Middle frontal gyrus (tissue), 1 donor: ENCODE results near the gene LDLRAD2.
"Not testable (repeated sequence)": the region's sequence is repeated elsewhere in the genome, so short reads cannot be mapped to it uniquely, and the experiment has no call there.

Experiments
- DNase-seq: peaks from one replicate; pipeline ENCODE4 v3.0.0-alpha.2; 2015; ENCODE audit warnings: low spot score; ENCODE audit errors: extremely low spot score

Gene LDLRAD2, protein sequence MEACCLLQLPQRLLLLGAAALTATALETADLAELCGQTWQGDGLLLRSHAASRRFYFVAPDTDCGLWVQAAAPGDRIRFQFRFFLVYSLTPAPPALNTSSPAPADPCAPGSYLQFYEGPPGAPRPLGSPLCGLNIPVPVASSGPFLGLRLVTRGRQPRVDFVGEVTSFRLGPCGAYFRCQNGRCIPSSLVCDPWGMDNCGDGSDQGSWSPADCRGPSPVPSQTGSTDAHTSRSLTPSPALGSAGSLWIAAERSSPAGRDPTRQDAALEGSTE

DNA sequence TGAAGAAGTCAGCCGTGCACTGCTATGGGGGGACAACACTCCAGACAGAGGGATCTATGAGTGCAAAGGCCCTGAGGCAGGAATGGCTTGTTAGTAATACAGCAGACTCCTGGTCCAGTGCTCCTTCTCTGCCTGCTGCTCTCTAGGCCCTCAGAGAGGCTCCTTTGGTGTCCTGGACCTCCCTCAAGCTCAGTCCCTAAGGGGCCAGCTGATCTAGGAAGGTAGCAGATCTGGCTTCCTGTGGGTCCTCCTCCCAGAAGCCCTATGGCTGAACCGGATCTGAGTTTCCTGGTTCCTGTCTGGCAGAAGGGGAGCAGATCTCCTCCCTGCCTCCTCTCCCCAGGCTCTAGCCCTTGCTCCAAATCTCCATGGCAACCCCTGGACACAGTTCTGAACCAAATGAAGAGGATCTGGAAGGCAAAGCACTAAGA, at the start of gene LDLRAD2:
LDLRAD2 (plus strand) TSS at position 391 of the 431 bp plus-strand sequence. CDS start 187 bp downstream, outside the sequence.
- no peak for DNase-seq

DNA sequence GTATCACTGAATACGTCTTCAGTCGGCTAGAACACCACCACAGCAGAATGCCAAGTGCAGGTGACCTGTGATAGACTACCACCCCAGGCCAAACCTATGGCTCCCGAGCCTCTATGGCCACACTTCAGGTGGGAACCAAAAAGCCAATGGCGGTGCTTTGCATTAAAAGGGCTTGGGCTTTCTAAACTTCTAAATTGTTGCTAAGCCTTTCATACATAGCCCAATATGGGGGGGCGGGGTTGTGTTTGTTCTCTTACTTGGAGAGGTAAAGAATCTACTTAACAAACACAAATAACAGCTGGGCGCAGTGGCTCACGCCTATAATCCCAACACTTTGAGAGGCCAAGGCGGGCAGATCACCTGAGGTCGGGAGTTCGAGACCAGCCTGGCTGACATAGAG, 48.8 kb upstream of the LDLRAD2 start:
- no peak for DNase-seq

DNA sequence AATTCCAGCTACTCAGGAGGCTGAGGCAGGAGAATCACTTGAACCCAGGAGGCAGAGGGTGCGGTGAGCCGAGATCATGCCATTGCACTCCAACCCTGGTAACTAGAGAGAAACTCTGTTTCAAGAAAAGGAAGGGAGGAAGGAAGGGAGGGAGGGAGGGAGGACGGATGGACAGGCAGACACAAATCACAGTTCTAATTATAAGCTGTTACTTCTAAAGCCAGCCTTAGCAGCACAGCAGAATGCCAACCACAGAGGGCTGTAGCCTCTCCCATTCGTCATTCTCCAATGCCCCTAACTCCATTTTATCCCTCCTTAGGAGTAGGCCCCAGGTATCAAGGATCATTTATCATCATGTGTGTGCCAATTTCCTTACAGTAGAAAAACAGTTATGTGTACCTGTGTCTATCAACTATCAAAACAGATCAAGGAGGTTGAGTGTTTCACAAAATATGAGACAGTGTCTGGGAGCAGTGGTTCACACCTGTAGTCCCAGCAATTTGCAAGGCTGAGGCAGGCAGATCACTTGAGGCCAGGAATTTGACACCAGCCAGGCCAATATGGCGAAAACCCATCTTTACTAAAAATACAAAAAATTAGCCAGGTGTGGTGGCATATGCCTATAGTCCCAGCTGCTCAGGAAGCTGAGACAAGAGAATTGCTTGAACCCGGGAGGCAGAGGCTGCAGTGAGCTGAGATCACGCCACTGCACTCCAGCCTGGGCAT, 48.2 kb upstream of the LDLRAD2 start:
- DNase-seq: no peak

DNA sequence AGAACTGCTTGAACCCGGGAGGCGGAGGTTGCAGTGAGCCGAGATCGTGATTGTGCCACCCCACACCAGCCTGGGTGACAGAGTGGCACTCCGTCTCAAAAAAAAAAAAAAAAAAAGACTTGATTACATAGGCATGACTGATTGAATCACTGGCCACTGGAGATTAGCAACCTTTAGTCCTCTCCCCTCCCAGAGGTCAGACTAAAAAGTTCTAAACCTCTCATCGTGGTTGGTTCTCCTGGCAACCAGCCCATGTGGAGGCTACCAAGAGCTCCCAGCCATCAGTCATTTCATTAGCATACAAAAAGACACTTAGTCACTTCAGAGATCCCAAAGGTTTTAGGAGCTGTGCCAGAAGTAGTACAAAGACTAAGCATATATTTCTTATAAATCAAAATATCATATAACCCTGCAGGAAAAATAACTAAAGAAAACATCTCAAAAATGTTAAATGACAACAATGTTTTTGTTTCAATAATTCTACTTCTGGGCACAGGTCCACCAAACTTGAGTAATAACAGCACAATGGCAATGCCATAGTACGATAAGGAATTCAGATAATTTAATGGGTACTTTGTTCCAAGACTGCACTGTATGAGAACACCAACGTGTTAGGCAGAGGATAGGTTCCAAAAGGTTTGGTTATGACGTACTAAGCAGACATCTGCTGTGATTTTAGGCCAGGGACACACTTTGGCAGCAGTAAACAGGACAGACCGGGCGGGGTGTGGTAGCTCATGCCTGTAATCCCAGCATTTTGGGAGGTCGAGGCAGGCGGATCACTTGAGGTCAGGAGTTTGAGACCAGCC, 47.2 kb upstream of the LDLRAD2 start:
- no peak for DNase-seq

DNA sequence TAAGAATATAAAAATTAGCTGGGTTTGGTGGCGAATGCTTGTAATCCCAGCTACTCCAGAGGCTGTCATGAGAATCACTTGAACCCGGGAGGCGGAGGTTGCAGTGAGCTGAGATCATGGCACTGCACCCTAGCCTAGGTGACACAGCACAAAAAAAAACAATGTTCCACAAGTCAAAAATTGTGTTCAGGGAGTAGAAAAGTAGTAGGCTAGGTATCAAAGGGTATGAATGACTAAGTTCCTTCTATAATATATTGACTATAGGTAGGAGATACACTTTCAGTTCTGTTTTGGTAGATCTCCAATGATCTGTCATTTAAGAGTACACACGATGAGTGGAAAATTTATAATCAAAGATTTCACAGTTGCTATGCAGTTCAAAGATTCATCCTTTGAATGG, 45.9 kb upstream of the LDLRAD2 start:
- no peak for DNase-seq

DNA sequence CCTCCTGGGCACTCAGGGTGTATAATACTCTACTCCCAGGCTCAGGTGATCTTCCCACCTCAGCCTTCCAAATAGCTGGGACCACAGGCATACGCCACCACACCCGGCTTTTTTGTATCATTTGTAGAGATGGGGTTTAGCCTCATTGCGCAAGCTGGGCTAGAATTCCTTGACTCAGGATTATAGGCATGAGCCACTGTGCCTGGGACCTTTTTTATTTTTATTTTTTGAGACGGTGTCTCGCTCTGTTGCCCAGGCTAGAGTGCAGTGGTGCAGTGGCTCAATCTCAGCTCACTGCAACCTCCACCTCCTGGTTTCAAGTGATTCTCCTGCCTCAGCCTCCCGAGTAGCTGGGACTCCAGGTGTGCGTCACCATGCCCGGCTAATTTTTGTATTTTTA, 45.0 kb upstream of the LDLRAD2 start:
- not testable (repeated sequence) for DNase-seq

DNA sequence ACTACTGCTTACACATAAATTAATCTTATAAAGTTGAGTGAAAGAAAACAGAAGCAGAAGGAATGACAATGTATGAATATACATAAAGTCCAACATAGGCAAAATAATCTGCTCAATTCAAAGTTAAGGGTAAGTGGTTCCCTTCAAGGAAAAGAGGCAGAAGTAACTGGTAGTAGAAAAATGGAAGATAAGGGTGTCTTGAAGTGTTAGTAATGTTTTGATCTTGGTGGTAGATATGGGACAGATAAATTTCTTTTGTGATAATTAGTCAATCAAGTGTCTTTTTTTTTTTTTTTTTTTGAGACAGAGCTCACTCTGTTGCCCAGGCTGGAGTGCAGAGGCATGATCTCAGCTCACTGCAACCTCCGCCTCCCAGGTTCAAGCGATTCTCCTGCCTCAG, 41.9 kb upstream of the LDLRAD2 start:
- DNase-seq: no peak

DNA sequence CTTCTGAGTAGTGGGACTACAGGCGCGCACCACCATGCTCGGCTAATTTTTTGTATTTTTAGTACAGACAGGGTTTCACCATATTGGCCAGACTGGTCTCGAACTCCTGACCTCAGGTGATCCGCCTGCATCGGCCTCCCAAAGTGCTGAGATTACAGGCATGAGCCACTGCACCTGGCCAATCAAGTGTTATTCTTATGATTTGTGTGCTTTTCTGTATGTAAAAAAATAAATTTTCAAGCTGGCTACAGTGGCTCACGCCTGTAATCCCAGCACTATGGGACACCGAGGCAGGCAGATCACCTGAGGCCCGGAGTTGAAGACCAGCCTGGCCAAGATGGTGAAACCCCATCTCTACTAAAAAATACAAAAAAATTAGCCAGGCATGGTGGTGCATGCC, 41.5 kb upstream of the LDLRAD2 start:
- not testable (repeated sequence) for DNase-seq

DNA sequence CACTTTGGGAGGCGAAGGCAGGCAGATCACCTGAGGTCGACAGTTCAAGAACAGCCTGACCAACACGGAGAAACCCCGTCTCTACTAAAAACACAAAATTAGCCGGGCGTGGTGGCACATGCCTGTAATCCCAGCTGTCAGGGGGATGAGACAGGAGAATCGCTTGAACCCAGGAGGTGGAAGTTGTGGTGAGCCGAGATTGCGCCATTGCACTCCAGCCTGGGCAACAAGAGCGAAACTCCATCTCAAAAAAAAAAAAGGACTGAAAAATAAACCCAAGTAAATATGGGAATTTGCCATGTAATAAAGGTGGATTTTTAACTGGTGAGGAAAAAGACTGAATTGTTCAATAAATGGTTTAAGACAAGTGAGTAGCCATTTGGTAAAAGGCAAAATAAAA, 40.4 kb upstream of the LDLRAD2 start:
- not testable (repeated sequence) for DNase-seq

DNA sequence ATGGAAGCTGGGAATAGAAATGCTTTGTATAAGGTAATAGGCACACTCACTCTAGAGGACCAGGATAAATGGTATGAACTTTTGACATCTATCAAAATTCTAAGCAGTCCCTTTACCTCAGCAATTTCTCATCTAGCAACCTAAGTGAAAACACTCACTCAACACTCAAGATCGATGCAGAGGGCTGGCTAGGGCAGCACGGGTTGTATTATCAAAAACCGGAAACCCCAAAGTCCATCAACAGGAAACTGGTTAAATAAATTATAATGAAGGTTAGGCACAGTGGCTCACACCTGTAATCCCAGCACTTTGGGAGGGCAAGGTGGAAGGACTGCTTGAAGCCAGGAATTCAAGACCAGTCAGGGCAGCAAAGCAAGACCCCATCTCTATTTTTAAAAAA, 38.5 kb upstream of the LDLRAD2 start:
- no peak for DNase-seq

DNA sequence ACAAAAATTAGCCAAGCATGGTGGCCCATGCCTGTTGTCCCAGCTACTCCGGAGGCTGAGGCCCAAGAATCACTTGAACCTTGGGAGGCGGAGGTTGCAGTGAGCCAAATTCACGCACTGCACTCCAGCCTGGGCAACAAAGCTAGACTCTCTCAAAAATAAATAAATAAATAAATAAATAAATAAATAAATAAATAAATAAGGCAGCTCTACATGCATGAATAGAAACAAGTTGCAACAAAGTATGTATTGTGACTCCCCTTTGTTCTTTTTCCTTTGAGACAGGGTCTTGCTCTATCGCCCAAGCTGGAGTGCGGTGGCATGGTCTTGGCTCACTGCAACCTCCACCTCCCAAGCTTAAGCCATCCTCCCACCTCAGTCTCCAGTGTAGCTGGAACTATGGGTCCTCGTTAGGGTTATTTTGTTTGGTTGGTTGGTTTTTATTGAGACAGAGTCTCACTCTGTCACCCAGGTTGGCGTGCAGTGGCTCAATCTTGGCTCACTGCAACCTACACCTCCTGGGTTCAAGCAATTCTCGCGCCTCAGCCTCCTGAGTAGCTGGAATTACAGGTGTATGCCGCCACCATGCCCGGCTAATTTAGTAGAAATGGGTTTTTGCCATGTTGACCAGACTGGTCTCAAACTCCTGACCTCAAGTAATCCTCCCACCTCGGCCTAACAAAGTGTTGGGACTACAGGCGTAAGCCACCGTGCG, 37.1 kb upstream of the LDLRAD2 start:
- no peak for DNase-seq

DNA sequence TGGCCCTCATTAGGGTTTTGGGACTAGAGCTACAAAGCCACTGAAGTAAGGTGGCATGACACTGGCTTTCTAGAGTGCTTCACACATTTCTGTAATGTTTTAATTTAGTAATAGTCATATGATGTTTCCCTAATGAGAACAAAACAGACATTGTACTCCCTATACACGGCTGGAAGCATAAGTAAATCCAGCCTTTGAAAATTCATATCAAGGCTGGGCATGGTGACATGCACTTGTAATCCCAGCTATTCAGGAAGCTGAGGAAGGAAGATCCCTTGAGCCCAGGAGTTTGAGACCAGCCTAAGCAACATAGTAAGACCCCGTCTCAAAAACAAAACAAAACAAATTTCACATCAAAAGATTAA, 36.5 kb upstream of the LDLRAD2 start:
- DNase-seq: no peak

DNA sequence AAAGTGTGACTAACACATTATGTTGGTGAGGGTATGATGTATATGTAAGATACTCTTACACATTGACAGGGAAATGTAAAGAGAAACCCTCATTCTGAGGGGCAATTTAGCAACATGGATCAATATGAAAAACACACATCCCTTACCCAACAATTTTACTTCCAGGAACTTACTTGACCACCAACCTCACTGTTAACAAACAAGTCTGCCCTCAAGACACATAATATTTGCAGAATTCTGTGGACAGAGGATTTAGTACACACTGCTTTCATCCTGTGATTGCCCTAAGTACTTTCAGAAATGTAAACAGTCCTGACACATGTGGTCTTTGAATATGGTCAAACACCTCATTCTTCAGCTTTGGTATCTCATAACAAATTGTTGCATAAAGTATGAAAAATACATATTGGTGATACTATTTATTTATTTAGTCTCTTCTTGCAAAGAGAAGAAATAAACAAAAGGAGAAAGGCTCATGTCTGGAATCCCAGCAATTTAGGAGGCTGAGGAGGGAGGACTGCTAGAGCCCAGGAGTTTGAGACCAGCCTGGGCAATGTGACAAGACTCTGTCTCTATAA, 36.0 kb upstream of the LDLRAD2 start:
- DNase-seq: no peak

DNA sequence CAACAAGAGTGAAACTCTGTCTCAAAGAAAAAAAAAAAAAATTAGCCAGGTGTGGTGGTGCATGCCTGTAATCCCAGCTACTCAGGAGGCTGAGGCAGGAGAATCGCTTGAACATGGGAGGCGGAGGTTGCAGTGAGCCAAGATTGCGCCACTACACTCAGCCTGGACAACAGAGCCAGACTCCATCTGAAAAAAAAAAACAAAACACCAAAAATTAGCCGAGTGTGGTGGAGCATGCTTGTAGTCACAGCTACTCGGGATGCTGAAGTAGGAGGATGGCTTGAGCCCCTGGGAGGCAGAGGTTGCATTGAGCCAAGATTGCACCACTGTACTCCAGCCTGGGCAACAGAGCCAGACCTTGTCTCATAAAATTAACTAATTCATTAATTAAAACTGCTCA, 35.1 kb upstream of the LDLRAD2 start:
- DNase-seq: not testable (repeated sequence)

DNA sequence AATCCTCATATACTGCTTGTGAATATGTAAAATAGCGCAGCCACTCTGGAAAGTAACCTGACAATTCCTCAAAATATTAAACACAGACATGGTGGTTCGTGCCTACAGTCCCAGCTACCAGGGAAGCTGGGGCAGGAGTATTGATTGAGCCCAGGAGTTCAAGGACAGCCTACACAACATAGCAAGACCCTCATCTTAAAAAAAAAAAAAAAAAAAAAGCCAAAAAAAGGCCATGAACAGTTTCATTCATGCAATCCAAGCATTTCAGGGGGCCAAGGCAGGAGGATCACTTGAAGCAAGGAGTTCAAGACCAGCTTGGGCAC, 33.7 kb upstream of the LDLRAD2 start:
- no peak for DNase-seq

DNA sequence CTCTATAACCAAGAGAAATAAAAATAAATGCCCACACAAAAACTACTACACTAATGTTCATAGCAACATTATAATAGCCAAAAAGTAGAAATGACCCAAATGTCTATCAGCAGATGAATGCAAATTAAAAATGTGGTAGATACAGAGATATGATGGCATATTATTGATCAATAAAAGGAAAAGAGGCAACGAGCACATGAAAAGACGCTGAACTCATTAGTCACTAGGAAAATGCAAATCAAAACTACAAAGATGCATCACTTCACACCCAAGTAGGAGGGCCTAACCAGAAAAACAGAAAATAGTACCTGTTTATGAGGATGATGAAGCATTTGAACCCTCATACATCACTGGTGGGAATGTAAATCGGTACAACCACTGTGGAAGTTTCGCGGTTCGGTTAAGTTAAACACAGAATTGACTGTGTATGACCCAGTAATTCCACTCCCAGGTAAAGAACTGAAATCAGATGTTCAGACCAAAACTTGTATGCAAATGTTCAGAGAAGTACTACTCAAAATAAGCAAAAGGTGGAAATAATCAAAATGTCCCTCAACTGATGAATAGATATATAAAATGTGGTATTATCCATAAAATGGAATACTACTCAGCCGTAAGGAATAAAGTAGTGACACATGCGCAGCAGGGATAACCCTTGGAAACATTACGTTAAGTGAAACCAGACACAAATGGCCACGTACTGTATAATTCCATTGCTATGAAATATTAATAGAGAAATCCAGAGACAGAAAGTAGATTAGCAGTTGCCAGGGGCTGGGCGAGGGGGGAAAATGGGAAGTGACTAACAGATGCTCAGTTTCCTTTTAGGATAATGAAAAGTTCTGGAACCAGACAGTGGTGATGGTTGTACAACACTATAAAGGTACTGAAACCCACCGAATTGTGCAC, 32.2 kb upstream of the LDLRAD2 start:
- no peak for DNase-seq

DNA sequence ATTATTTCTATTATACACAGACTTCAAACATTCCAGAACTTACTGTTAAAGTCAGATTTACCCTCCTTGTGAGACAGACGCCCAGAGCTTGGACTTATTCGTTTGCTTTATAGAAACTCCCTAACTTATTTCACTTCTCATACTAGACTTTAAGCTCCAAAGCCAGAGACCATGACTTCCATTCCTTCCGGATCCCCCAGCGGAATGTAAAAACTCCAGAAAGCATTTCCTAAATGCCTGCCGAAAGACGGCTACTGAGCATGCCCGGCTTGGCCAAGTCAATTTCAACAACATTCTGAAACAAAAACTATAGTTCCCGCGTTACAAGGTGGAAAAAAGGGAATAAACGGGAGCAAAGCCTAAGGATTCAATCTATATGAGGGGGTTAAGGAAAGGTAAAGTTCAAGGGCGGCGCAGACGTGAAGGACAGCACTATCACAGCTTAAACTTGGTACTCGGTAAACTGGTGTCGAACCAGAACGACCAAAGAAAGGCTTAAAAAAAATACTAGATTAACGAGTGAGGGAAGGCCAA, 30.2 kb upstream of the LDLRAD2 start:
- DNase-seq: no peak

DNA sequence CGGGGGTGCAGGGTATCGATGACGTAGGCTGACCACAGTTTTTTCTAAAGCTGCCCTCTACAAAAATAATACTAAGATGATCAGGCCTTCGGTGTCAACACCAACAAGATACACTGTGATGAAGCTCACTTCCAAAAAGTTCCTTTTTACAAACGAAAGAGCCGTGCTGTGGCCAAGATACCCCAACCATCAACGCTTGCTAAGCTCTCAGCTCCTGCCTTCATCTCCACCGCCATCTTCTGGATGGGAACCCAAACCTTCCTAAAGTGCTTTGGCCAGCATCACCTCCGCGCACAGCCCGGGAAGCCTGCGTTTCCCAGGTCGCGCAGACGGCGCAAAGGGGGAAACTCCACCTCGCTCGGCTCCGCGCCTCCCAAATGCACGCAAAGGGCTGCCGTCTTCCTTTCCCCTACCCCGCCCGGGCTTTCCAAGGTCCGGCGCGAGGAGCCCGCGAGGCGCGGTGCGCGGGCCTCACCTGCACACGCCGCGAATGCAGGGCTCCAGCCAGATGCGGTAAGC, 29.7 kb upstream of the LDLRAD2 start:
- peak; percentile 8 for DNase-seq

DNA sequence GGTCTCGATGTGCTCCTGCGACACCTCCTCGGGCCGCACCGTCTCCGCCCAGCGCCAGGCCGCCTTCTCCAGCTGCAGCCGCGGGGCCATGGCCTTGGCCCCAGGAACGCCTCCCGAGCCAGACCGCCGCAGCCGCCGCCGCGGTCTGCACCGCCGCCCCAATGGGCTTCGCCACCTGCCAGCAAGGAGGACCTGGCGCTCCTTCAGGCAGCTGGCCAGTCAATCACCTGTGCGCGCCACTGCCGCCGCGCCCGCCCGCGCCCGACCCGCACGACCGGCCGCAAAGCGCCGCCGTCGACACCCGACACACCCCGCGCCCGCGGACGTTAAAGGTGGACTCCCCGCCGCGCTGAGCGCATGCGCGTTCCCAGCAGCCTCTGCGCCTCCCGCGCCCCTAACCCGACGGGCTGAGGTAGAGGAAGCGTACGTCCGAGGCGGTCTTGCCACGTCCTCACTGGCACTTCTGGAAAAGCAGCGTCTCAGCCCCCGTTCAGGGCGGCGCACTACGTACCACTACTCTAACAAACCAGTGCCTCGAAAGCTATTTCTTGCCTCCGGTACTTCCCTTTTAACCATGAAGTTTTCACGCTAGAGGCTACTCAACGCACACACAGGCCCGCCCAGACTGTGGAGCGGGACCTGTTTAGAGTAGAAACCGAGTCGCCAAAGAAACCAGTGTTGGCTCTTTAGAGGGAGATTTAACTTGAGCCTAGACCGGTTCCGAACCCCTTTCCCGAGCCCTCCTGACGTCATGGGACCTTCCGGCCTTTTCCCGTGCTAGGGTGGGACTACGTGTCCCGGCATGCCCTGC, 29.0 kb upstream of the LDLRAD2 start, which contains the start of gene USP48:
USP48 (minus strand) TSS at position 282 of the 811 bp plus-strand sequence; CDS start at position 90, 192 bp downstream.
- DNase-seq: peak; percentile 93
